Kidney tubule cell (primary cell): ENCODE data around the gene LDLRAD4.

Experiments used
- DNase-seq: peaks from one replicate; pipeline ENCODE4 v3.0.0-alpha.2; 2018; ENCODE audit warnings: low spot score

LDLRAD4 gene

GRCh38 chr18:13514558-13514957 is 296.0 kb downstream of the LDLRAD4 start:
- no peak for DNase-seq

- no peak for DNase-seq
These were observed 298.3 kb downstream of the LDLRAD4 start for GRCh38 chr18:13516855-13517254.

DNA sequence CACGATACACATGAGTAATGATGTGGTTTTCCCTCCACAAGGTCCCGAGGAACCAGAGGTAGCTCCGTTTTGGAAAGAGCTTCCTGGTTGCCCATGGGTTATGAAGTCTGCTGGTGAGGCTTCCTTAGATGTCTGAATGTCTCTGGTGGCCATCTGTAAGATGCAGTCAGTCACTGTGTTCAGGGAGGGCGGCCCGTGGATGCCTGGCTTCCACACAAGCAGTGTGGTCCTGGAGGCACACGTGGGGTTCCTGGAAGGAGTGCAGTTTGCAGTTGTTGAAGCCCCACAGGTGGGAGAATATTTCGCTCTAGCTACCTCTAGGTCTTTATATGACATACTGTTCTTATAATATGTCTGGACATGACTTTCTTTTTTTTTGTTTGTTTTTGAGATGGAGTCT is 298.8 kb downstream of the LDLRAD4 start:
- DNase-seq, result no peak

DNA sequence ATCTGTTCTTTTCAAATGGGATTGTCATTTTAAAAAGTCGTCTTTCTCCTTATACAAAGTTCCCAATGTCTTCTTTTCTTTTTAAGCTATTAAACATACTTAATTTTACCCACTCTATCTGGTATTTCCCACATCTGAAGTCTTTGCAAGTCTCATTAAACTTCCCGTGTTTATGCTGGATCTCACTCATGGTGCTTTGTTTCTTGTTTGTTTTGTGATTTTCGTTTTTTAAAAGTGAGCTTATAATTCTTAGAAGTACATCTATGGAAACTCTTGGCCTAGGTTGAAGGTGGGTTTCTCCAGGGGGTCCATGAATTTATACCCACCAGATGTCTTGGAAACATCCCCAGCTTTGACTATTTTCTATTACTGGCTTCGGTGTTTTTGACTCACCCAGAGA is 299.8 kb downstream of the LDLRAD4 start:
- DNase-seq, result no peak

DNA sequence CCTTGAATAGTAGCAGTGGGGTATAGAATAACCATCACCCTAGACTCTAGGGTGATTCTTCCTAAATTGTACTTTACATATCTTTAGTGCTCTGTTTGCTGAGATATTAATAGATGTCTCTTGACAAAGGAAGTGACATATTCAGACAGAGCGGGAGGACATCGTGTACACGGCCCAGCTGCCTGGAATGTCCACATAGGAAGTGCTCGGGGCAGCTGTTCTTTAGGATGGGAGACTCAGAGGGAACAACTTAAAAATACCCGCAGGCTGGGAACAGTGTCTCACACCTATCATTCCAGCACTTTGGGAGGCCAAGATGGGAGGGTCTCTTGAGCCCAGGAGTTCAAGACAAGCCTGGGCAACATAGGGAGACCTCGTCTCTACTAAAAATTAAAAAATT is 301.7 kb downstream of the LDLRAD4 start:
- DNase-seq, result no peak

DNA sequence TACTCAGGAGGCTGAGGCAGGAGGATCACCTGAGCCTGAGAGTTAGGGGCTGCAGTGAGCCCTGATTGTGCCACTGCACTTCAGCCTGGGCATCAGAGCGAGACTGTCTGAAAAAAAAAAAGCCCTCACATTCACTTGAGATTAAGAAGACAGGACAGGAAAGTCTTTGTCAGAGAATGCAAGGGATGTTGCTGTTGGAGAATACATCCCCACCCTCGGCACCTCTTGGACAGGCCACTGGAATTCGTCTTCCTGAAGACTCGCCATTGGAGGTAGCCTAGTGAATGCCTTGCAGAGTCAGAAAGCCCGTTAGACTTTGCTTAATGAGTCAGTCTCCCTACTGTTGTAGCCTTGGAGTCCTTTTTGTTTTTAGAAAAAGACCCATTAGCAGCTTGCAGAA is 302.2 kb downstream of the LDLRAD4 start:
- no peak for DNase-seq

- DNase-seq, result no peak
These were observed 302.9 kb downstream of the LDLRAD4 start for GRCh38 chr18:13521418-13521817.

- no peak for DNase-seq
These were observed 303.7 kb downstream of the LDLRAD4 start for GRCh38 chr18:13522256-13522655.

- DNase-seq, result no peak
These were observed 304.5 kb downstream of the LDLRAD4 start for GRCh38 chr18:13522861-13523660.

DNA sequence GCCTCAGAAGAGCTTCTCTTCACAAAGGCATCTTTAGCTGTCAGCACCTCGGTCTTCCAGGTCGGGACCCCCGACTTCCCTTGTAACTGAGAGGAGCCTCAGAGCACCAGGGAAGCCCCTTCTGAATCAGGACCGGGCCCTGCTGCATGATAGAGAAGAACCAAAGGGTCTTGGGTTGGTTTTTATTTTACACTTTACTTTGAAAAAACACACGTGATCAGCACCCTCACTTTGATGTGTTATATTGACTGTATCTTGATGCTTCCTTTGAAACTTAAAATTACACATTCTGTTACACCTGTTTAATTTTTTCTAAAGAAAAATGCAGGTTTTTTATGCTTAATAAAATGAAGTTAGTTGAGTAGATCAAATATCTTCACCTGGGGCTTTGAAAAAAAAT is 305.5 kb downstream of the LDLRAD4 start:
- no peak for DNase-seq

DNA sequence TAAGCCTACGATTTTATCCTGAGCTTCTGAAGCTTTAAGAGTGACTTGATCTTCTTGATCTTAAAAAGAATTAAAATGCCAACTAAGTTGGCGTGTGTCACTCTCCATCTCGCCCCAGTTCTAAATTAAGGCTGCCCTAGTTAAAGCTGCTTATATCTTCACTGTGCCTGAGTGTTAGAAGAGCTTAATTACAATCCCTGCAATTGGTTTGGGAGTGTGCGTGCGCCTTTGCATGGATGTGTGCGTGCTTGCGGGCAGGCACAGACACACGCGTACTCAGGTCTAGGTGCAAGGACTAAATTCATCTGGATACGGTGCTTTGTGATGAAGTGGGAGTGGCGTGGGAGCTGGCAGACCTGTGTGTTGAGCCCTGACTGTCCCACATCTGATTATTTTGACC is 306.3 kb downstream of the LDLRAD4 start:
- DNase-seq, result no peak

- DNase-seq, result no peak
These were observed 306.9 kb downstream of the LDLRAD4 start for GRCh38 chr18:13525381-13526029.

GRCh38 chr18:13526519-13526918 is 308.0 kb downstream of the LDLRAD4 start:
- no peak for DNase-seq

- DNase-seq, result no peak
These were observed 308.7 kb downstream of the LDLRAD4 start for GRCh38 chr18:13527256-13527655.

DNA sequence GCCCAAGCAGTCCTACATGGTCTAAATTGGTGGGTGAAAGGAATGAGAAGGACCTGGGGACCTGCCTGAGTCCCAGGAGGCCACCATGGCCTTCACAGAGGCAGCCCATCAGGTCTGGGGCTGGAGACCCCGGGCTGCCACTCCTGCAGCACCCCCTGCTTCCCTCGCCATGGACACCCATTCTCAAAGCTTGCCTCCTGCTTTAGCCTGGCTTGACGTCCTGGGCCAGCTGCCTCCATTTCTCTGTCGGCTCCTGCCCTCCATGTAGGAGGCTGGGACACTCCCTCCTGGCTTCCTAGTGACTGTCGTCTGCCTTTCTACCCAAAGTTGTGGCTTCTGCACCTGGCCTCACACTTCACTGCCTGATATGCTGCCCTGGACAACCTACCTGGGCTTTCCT is 309.2 kb downstream of the LDLRAD4 start:
- no peak for DNase-seq

DNA sequence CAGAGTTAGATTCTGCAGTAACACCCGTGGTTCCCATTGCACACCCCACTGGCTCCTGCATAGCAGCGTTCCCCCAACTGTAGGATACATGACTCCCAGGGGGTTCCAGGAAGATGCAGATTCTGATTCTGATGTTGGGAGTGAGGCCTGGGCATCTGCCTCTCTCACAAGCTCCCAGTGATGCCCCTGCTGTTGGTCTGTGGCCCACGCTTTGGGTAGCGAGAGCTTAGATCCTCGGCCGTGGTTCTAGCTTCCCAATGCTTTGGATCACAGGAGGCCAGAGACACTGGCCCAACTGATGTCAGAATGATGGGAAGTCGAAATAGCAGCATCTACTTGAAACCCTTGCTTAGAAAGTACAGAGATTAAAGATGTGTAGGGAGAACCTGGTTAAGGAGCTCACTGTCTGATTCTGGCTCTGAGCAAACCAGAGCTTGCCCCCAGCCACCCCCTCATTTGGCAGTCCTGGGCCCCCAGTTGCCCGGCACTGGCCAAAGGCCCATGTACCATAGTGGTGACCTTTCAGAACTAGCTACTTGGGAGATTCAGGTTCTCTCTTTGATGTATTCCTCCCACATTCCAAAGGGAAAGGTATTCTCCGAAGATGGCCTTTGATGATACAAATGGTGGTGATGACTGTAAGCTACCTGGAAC is 310.3 kb downstream of the LDLRAD4 start:
- no peak for DNase-seq

- DNase-seq, result no peak
These were observed 311.7 kb downstream of the LDLRAD4 start for GRCh38 chr18:13530033-13530878.

DNA sequence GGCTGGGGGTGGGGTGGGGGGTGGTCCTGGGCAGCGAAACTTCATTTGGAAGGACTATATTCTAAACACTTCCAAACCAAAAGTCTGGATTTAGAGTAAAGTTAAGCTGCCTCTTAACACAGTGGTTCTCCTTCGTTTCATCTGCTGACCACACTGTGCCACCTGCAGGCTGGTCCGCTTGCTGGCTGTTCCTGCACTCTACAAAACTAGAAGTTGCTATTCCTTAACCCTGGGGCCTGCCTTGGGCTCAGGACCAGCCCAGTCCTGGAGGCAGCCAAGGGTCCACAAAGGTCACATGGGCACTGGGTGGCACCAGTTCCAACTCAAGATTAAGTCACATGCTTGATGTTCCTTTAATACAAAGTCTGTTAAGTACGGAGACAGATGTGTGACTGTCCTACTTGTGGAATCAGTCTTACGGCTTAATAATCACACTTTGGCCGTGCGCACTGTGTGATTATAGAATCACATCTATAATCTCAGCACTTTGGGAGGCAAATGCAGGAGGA is 312.4 kb downstream of the LDLRAD4 start:
- peak; percentile 52 for DNase-seq

- no peak for DNase-seq
These were observed 313.2 kb downstream of the LDLRAD4 start for GRCh38 chr18:13531681-13532325.

GRCh38 chr18:13532406-13533075 is 314.0 kb downstream of the LDLRAD4 start:
- no peak for DNase-seq

GRCh38 chr18:13534631-13535030 is 316.1 kb downstream of the LDLRAD4 start:
- DNase-seq, result no peak
